GM23248 (cell line): Measurements from ENCODE around the gene GPR160.

Experiments
- EZH2 ChIP-seq: fragments of 200-600 bp; sonication (generic); IDR thresholded peaks from 2 replicates; pipeline ENCODE4 v1.6.1; 2018; ENCODE audit warnings: antibody characterized with exemption, mild to moderate bottlenecking; ENCODE audit not compliant: insufficient read depth, poor library complexity, severe bottlenecking
- EZH2phosphoT487 ChIP-seq: fragments of 200-600 bp; sonication (generic); IDR thresholded peaks from 2 replicates; pipeline ENCODE4 v1.6.1; 2018; ENCODE audit warnings: antibody characterized with exemption, moderate library complexity, mild to moderate bottlenecking, low read depth; ENCODE audit not compliant: insufficient read depth

GRCh38 chr3:170095771-170096170 lies 58.0 kb downstream of the GPR160 start:
- TF ChIP-seq EZH2phosphoT487, result no peak
- TF ChIP-seq EZH2, result no peak
